Loucy (cell line): ENCODE measurements around the gene ADGRB3.

ENCODE experiments used
- H2AFZ ChIP-seq: fragments of 200-600 bp; sonication (generic); 2 replicates; pipeline ENCODE4 v1.6.0; 2016; ENCODE audit warnings: antibody characterized with exemption, mild to moderate bottlenecking, low read length, moderate library complexity
- H3F3A ChIP-seq: fragments of 200-600 bp; 2 replicates; pipeline ENCODE4 v1.6.0; 2016; ENCODE audit warnings: antibody characterized with exemption, low read depth, mild to moderate bottlenecking
- H3K27me3 ChIP-seq: fragments of 200-600 bp; sonication (generic); 2 replicates; pipeline ENCODE4 v1.6.1; 2014; ENCODE audit warnings: low read length, mild to moderate bottlenecking; ENCODE audit not compliant: insufficient read depth, poor library complexity, severe bottlenecking
- H3K36me3 ChIP-seq: fragments of 200-600 bp; sonication (generic); 2 replicates; pipeline ENCODE4 v1.6.1; 2016; ENCODE audit warnings: low read length; ENCODE audit not compliant: insufficient read depth
- H3K4me1 ChIP-seq: fragments of 200-600 bp; sonication (generic); 2 replicates; pipeline ENCODE4 v1.5.1; 2014; ENCODE audit warnings: low read length, mild to moderate bottlenecking; ENCODE audit not compliant: insufficient read depth, poor library complexity, severe bottlenecking
- H3K4me2 ChIP-seq: fragments of 200-600 bp; sonication (generic); 2 replicates; pipeline ENCODE4 v1.6.0; 2014; ENCODE audit warnings: antibody characterized with exemption, low read length, low read depth, mild to moderate bottlenecking; ENCODE audit not compliant: poor library complexity, severe bottlenecking
- H3K4me3 ChIP-seq: fragments of 200-600 bp; sonication (generic); 2 replicates; pipeline ENCODE4 v1.5.1; 2014; ENCODE audit warnings: low read length, mild to moderate bottlenecking, mixed read lengths; ENCODE audit not compliant: poor library complexity, severe bottlenecking
- H3K79me2 ChIP-seq: fragments of 200-600 bp; sonication (generic); 2 replicates; pipeline ENCODE4 v1.6.1; 2014; ENCODE audit warnings: low read length; ENCODE audit not compliant: insufficient read depth
- H3K9ac ChIP-seq: fragments of 200-600 bp; sonication (generic); 2 replicates; pipeline ENCODE4 v1.6.0; 2014; ENCODE audit warnings: mild to moderate bottlenecking, low read depth, low read length, moderate library complexity; ENCODE audit not compliant: poor library complexity, severe bottlenecking
- H3K9me2 ChIP-seq: fragments of 200-600 bp; sonication (generic); replicated peaks from 2 replicates; pipeline ENCODE4 v1.6.1; 2016; ENCODE audit warnings: low read depth, low read length, mixed read lengths
- H3K9me3 ChIP-seq: fragments of 200-600 bp; sonication (generic); 2 replicates; pipeline ENCODE4 v1.6.1; 2014; ENCODE audit warnings: mild to moderate bottlenecking, antibody characterized with exemption, low read length, low read depth; ENCODE audit not compliant: insufficient read depth
- H4K20me1 ChIP-seq: fragments of 200-600 bp; sonication (generic); 2 replicates; pipeline ENCODE4 v1.6.0; 2014; ENCODE audit warnings: antibody characterized with exemption, low read length, mild to moderate bottlenecking; ENCODE audit not compliant: insufficient read depth, poor library complexity, severe bottlenecking
- CTCF ChIP-seq: fragments of 200-600 bp; sonication (generic); conservative IDR thresholded peaks from 2 replicates; pipeline ENCODE4 v1.5.1; 2014; ENCODE audit warnings: mild to moderate bottlenecking, antibody characterized with exemption, low read length
- EZH2phosphoT487 ChIP-seq: fragments of 200-600 bp; IDR thresholded peaks from 2 replicates; pipeline ENCODE4 v1.6.1; 2018; ENCODE audit warnings: antibody characterized with exemption, mild to moderate bottlenecking, moderate library complexity, borderline replicate concordance

Gene ADGRB3

DNA sequence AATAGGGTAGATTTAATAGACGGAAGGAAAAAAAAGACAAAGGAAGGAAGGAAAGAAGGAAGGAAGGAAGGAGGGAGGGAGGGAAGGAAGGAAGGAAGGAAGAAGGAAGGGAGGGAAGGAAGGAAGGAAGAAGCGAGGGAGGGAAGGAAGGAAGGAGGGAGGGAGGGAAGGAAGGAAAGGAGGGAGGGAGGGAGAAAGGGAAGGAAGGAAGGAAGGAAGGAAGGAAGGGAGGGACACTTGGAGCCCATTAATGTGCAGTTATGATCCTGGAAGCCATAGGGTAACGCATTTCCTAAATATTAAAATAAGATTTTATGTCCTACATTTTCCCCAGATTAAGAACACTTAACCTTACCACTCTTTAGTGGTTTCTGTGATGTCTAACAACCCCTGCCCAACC is 465.7 kb downstream of the ADGRB3 start:
- Histone ChIP-seq H3K4me2 (no peak overlapping the region), H3F3A (no peaks in the 10 kb centered on the region), H2AFZ (no peak overlapping the region), H4K20me1 (no peaks in the 10 kb centered on the region), H3K4me1 (no peaks in the 10 kb centered on the region), H3K36me3 (no peaks in the 10 kb centered on the region), H3K9me3 (no peaks in the 10 kb centered on the region), H3K27me3 (no peaks in the 10 kb centered on the region), H3K79me2 (no peaks in the 10 kb centered on the region), H3K9me2 (no peaks in the 10 kb centered on the region), H3K9ac (no peak overlapping the region), H3K4me3 (no peak overlapping the region)
- no peak for TF ChIP-seq EZH2phosphoT487
- TF ChIP-seq CTCF: no peak

DNA sequence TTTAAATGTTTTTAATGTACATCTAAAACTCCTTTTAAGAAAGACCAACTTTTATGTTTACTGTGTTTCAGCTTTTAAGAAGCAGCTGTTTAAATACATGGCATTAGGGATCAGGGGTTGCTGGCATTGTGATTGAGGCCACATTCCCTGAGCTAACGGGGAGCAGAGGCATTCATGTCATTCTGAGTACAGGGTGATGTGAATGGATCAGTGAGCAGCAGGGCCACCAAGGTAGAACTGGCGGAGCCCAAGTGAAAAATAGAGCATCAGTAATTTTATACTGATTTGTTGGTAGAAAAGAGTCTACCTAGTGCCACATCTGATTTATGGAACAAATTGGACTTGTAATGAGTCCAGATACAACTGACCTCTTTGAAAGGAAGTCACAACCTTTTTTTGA is 467.3 kb downstream of the ADGRB3 start:
- Histone ChIP-seq H3K36me3 (no peaks in the 10 kb centered on the region), H3F3A (no peaks in the 10 kb centered on the region), H3K4me3 (no peak overlapping the region), H3K9me3 (no peaks in the 10 kb centered on the region), H2AFZ (no peak overlapping the region), H3K4me2 (no peak overlapping the region), H3K79me2 (no peaks in the 10 kb centered on the region), H3K27me3 (no peaks in the 10 kb centered on the region), H3K4me1 (no peaks in the 10 kb centered on the region), H4K20me1 (no peaks in the 10 kb centered on the region), H3K9ac (no peak overlapping the region), H3K9me2 (no peaks in the 10 kb centered on the region)
- TF ChIP-seq CTCF (no peak), EZH2phosphoT487 (no peak)

DNA sequence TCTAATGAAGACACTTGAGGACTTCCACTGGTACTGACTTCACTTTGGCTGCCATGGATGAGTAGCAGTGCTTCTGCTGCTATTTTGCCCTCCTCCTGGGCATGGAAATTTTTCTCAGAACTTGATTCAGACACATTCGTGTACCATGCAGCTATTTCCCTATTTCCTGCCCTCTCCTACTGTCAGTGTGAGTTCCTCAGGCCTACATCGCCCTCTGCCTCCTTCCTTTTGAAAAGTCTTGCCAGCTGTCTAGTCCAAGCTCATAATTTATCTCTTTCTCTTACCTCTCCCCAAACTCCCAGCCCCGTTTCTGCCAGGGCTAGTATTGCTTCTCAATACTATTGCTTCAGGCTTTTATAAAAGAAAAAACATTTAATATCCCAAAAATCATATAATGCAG is 470.2 kb downstream of the ADGRB3 start:
- Histone ChIP-seq H3K4me3 (no peak overlapping the region), H4K20me1 (no peaks in the 10 kb centered on the region), H3K27me3 (no peaks in the 10 kb centered on the region), H2AFZ (no peak overlapping the region), H3F3A (no peaks in the 10 kb centered on the region), H3K4me2 (no peak overlapping the region), H3K79me2 (no peaks in the 10 kb centered on the region), H3K9ac (no peak overlapping the region), H3K9me3 (no peaks in the 10 kb centered on the region), H3K9me2 (no peaks in the 10 kb centered on the region), H3K36me3 (no peaks in the 10 kb centered on the region), H3K4me1 (no peaks in the 10 kb centered on the region)
- TF ChIP-seq CTCF: no peak
